Vagina (tissue), 2 donors: Measurements from ENCODE around the gene FAM98B. TPM values are rescaled to one million over a fixed set of nuclear protein-coding genes. Genes with fewer than 3 reads are reported as not detected.

ENCODE experiments used
- DNase-seq, 2 donors: peaks; one replicate each; pipeline ENCODE4 v3.0.0-alpha.2; 2017; ENCODE audit errors: extremely low spot score in 2 of 2
- H3K27ac ChIP-seq: fragments of 200-600 bp; sonication (generic); one replicate; pipeline ENCODE4 v1.5.1; 2019
- H3K27me3 ChIP-seq: fragments of 200-600 bp; sonication (generic); one replicate; pipeline ENCODE4 v1.5.1; 2019
- H3K36me3 ChIP-seq, 2 donors: fragments of 200-600 bp; sonication (generic); one replicate each; pipeline ENCODE4 v1.5.1; 2017 to 2019
- H3K4me1 ChIP-seq: fragments of 200-600 bp; sonication (generic); one replicate; pipeline ENCODE4 v1.5.1; 2019
- H3K4me3 ChIP-seq, 2 donors: fragments of 200-600 bp; sonication (generic); 1 replicate in 1 of 2; 2 replicates in 1 of 2; pipeline ENCODE4 v1.5.1; 2016 to 2019
- H3K9me3 ChIP-seq: fragments of 200-600 bp; sonication (generic); one replicate; pipeline ENCODE4 v1.5.1; 2019
- CTCF ChIP-seq, 3 experiments: fragments of 450-650 bp in 2 of 3; fragments of 200-600 bp in 1 of 3; sonication (generic) in 1 of 3; IDR thresholded peaks; one replicate each; pipeline ENCODE4 v1.5.1; 2017 to 2019; ENCODE audit warnings: antibody characterized with exemption in 3 of 3, mild to moderate bottlenecking in 2 of 3, moderate library complexity in 2 of 3
- POLR2A ChIP-seq, 2 donors: fragments of 450-650 bp; IDR thresholded peaks; one replicate each; pipeline ENCODE4 v1.6.1; 2017; ENCODE audit warnings: antibody characterized with exemption in 2 of 2, mild to moderate bottlenecking in 2 of 2, moderate library complexity in 2 of 2
- POLR2AphosphoS5 ChIP-seq, 2 donors: sonication (generic); formaldehyde crosslinking; IDR thresholded peaks; one replicate each; pipeline ENCODE4 v1.9.0; 2017; ENCODE audit warnings: antibody characterized with exemption in 2 of 2, mild to moderate bottlenecking in 2 of 2, low read depth in 1 of 2; ENCODE audit not compliant: insufficient read depth in 1 of 2
- intact Hi-C: fragments of 100-400 bp; cut with DNase I; formaldehyde crosslinking; loops from one replicate; pipeline ENCODE4 v1.15.1; 2023
- total RNA-seq: library from RNA; depleted of rRNA; stranded (reverse); fragments of >200 nt; gene quantifications from one replicate; pipeline ENCODE4 v1.2.3, GENCODE V29; 2016

Gene FAM98B
- total RNA-seq, 1 donor from 2014 or later = 18.7 TPM

- intact Hi-C loops = no loop called here
- Histone ChIP-seq H3K27ac (no peak overlapping the region), H3K27me3 (no peaks in the 10 kb centered on the region), H3K4me1 (no peaks in the 10 kb centered on the region), H3K36me3 (no peaks in the 10 kb centered on the region), H3K4me3 (no peak overlapping the region), H3K9me3 (no peaks in the 10 kb centered on the region)
- TF ChIP-seq CTCF (IDR thresholded peaks at IDR 0.05) (no peak), POLR2AphosphoS5 (IDR thresholded peaks at IDR 0.05; ENCODE audit: insufficient read depth in 1 of 2, low read depth in 1 of 2) (no peak), POLR2A (IDR thresholded peaks at IDR 0.05) (no peak)
- no peak for DNase-seq
These were observed 64.2 kb downstream of the FAM98B start for GRCh38 chr15:38518084-38518483.

GRCh38 chr15:38520035-38520434 lies 66.1 kb downstream of the FAM98B start:
- DNase-seq = no peak
- intact Hi-C loops = no loop called here
- H3K36me3 ChIP-seq = no peaks in the 10 kb centered on the region

GRCh38 chr15:38521316-38521715 lies 67.4 kb downstream of the FAM98B start:
- Histone ChIP-seq H3K27ac (no peak overlapping the region), H3K4me1 (no peaks in the 10 kb centered on the region), H3K27me3 (no peaks in the 10 kb centered on the region), H3K4me3 (no peak overlapping the region), H3K36me3 (no peaks in the 10 kb centered on the region), H3K9me3 (no peaks in the 10 kb centered on the region)
- DNase-seq = no peak
- no peak for TF ChIP-seq POLR2AphosphoS5 (IDR thresholded peaks at IDR 0.05; ENCODE audit: insufficient read depth in 1 of 2, low read depth in 1 of 2)
- TF ChIP-seq POLR2A (IDR thresholded peaks at IDR 0.05) = no peak
- intact Hi-C loops = no loop called here

More at GRCh38 chr15:38520035-38520434, 66.1 kb downstream of the FAM98B start:
- Histone ChIP-seq H3K27ac (no peak overlapping the region), H3K9me3 (no peaks in the 10 kb centered on the region), H3K27me3 (no peaks in the 10 kb centered on the region), H3K4me3 (no peak overlapping the region), H3K4me1 (no peaks in the 10 kb centered on the region)
- TF ChIP-seq POLR2A (IDR thresholded peaks at IDR 0.05) = no peak
- no peak for TF ChIP-seq CTCF (IDR thresholded peaks at IDR 0.05)
- no peak for TF ChIP-seq POLR2AphosphoS5 (IDR thresholded peaks at IDR 0.05; ENCODE audit: insufficient read depth in 1 of 2, low read depth in 1 of 2)

GRCh38 chr15:38522922-38523321 lies 69.0 kb downstream of the FAM98B start:
- no peaks in the 10 kb centered on the region for H3K36me3 ChIP-seq
- no peak overlapping the region for H3K27ac ChIP-seq
- H3K4me1 ChIP-seq = no peaks in the 10 kb centered on the region
- H3K9me3 ChIP-seq = no peaks in the 10 kb centered on the region
- DNase-seq = no peak
- no peak for TF ChIP-seq POLR2A (IDR thresholded peaks at IDR 0.05)
- TF ChIP-seq CTCF (IDR thresholded peaks at IDR 0.05) = no peak
- TF ChIP-seq POLR2AphosphoS5 (IDR thresholded peaks at IDR 0.05; ENCODE audit: insufficient read depth in 1 of 2, low read depth in 1 of 2) = no peak
- H3K27me3 ChIP-seq = no peaks in the 10 kb centered on the region
- H3K4me3 ChIP-seq = no peak overlapping the region
- intact Hi-C loops = no loop called here

GRCh38 chr15:38524156-38524555 lies 70.2 kb downstream of the FAM98B start:
- H3K36me3 ChIP-seq = no peaks in the 10 kb centered on the region
- TF ChIP-seq POLR2A (IDR thresholded peaks at IDR 0.05) = no peak
- no peak for TF ChIP-seq CTCF (IDR thresholded peaks at IDR 0.05)
- intact Hi-C loops = no loop called here
- no peaks in the 10 kb centered on the region for H3K27me3 ChIP-seq
- no peak for DNase-seq
- H3K4me3 ChIP-seq = no peak overlapping the region
- no peaks in the 10 kb centered on the region for H3K9me3 ChIP-seq
- no peak overlapping the region for H3K27ac ChIP-seq
- no peaks in the 10 kb centered on the region for H3K4me1 ChIP-seq

- H3K27ac ChIP-seq = no peak overlapping the region
- no peak for DNase-seq
- no peaks in the 10 kb centered on the region for H3K4me1 ChIP-seq
- H3K4me3 ChIP-seq = no peak overlapping the region
- no peaks in the 10 kb centered on the region for H3K36me3 ChIP-seq
- no peaks in the 10 kb centered on the region for H3K27me3 ChIP-seq
- H3K9me3 ChIP-seq = no peaks in the 10 kb centered on the region
- no peak for TF ChIP-seq POLR2AphosphoS5 (IDR thresholded peaks at IDR 0.05; ENCODE audit: insufficient read depth in 1 of 2, low read depth in 1 of 2)
- no peak for TF ChIP-seq CTCF (IDR thresholded peaks at IDR 0.05)
- TF ChIP-seq POLR2A (IDR thresholded peaks at IDR 0.05) = no peak
- intact Hi-C loops = no loop called here
These were observed 71.6 kb downstream of the FAM98B start for GRCh38 chr15:38525489-38525888.
